GM23248 (cell line): ENCODE data around the gene MTRF1.

ENCODE experiments used
- EZH2 ChIP-seq: fragments of 200-600 bp; sonication (generic); IDR thresholded peaks from 2 replicates; pipeline ENCODE4 v1.6.1; 2018; ENCODE audit warnings: antibody characterized with exemption, mild to moderate bottlenecking; ENCODE audit not compliant: insufficient read depth, poor library complexity, severe bottlenecking
- EZH2phosphoT487 ChIP-seq: fragments of 200-600 bp; sonication (generic); IDR thresholded peaks from 2 replicates; pipeline ENCODE4 v1.6.1; 2018; ENCODE audit warnings: antibody characterized with exemption, moderate library complexity, mild to moderate bottlenecking, low read depth; ENCODE audit not compliant: insufficient read depth

- no peak for TF ChIP-seq EZH2phosphoT487
- TF ChIP-seq EZH2: no peak
Observed at GRCh38 chr13:41186481-41186880, 76.9 kb downstream of the MTRF1 start.
